IPS-20b (cell line): Measurements from ENCODE around the gene RIIAD1.
"Not testable (repeated sequence)": the region's sequence is repeated elsewhere in the genome, so short reads cannot be mapped to it uniquely, and the experiment has no call there.

Source experiments
- H3K27ac ChIP-seq: one replicate; pipeline ENCODE4 v1.5.1; 2013; ENCODE audit warnings: low read length
- H3K27me3 ChIP-seq: 2 replicates; pipeline ENCODE4 v1.6.1; 2013; ENCODE audit warnings: mild to moderate bottlenecking, low read length, inconsistent platforms; ENCODE audit not compliant: insufficient read depth
- H3K36me3 ChIP-seq: 2 replicates; pipeline ENCODE4 v1.6.1; 2013; ENCODE audit warnings: low read depth, mild to moderate bottlenecking, inconsistent platforms, low read length, moderate library complexity; ENCODE audit not compliant: insufficient read depth
- H3K4me1 ChIP-seq: 2 replicates; pipeline ENCODE4 v1.6.1; 2013; ENCODE audit warnings: mild to moderate bottlenecking, control low read depth, inconsistent platforms, low read length, moderate library complexity; ENCODE audit not compliant: insufficient read depth
- H3K4me3 ChIP-seq: 2 replicates; pipeline ENCODE4 v1.5.1; 2013; ENCODE audit warnings: mild to moderate bottlenecking, low read length, inconsistent platforms
- H3K9ac ChIP-seq: 2 replicates; pipeline ENCODE4 v1.6.1; 2013; ENCODE audit warnings: low read depth, mild to moderate bottlenecking, inconsistent platforms, low read length, moderate library complexity
- H3K9me3 ChIP-seq: 2 replicates; pipeline ENCODE4 v1.6.1; 2013; ENCODE audit warnings: mild to moderate bottlenecking, low read depth, low read length, inconsistent platforms; ENCODE audit not compliant: insufficient read depth

The RIIAD1 gene

DNA sequence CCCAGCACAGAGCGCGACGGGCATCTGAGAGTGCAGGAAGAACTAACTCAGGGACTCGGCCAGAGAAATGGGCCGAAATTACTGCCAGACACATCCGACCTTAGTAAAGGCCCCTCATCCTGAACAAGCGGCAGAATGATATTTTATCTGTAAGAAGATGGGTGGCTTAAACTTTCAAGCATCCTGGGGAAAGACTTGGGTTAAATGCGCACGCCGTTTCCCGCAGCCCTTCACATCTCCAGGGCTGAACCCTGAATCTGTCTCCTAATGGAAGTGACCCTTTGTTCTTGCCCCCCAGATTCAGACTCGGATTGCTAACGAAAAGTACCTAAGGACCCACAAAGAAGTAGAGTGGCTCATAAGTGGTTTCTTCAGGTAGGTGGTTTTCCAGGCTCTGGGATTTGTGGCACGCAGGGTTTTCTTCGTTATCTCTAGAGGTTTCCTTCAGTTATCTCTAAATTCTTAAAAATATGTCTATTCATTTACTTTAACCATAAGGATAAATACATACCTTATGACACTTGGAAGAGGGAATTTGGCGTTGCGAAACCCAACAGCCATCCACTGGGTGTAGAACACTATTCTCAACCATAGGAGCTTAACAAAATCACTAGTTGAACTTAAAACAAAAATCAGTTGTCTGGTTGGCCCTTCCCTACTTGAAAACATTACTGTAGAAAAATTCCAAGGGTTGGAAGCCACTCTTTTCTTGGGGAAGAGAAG lies 627 bp downstream of the RIIAD1 start:
- Histone ChIP-seq H3K4me3 (peak overlapping the region; percentile 76; the same call in 1 of the 2 replicates), H3K9me3 (no peaks in the 10 kb centered on the region), H3K27me3 (peaks cover 74% of the 10 kb centered on the region), H3K4me1 (peaks cover 11% of the 10 kb centered on the region; the same call in 1 of the 2 replicates), H3K36me3 (no peaks in the 10 kb centered on the region), H3K9ac (no peak overlapping the region), H3K27ac (no peak overlapping the region)

- peak overlapping the region; percentile 35; the same call in 1 of the 2 replicates for H3K9ac ChIP-seq
- peaks cover 70% of the 10 kb centered on the region for H3K27me3 ChIP-seq
- no peak overlapping the region for H3K27ac ChIP-seq
- no peaks in the 10 kb centered on the region for H3K9me3 ChIP-seq
- H3K4me1 ChIP-seq = peaks cover 19% of the 10 kb centered on the region; the same call in 1 of the 2 replicates
- H3K36me3 ChIP-seq = no peaks in the 10 kb centered on the region
- no peak overlapping the region for H3K4me3 ChIP-seq
These were observed 2.5 kb downstream of the RIIAD1 start for GRCh38 chr1:151723726-151724370.

- Histone ChIP-seq H3K4me1 (peaks cover 23% of the 10 kb centered on the region; the same call in 1 of the 2 replicates), H3K27ac (no peak overlapping the region), H3K9me3 (no peaks in the 10 kb centered on the region), H3K9ac (no peak overlapping the region; the same call in 1 of the 2 replicates), H3K27me3 (peaks cover 33% of the 10 kb centered on the region), H3K4me3 (peak overlapping the region; percentile 39; the same call in 1 of the 2 replicates), H3K36me3 (no peaks in the 10 kb centered on the region)
These were observed 7.1 kb downstream of the RIIAD1 start for GRCh38 chr1:151728151-151729054.

GRCh38 chr1:151729157-151729965 lies 8.0 kb downstream of the RIIAD1 start:
- H3K36me3 ChIP-seq = no peaks in the 10 kb centered on the region
- H3K27me3 ChIP-seq = peaks cover 23% of the 10 kb centered on the region
- no peak overlapping the region for H3K27ac ChIP-seq
- no peaks in the 10 kb centered on the region for H3K9me3 ChIP-seq
- H3K9ac ChIP-seq = no peak overlapping the region; the same call in 1 of the 2 replicates
- H3K4me3 ChIP-seq = no peak overlapping the region; the same call in 1 of the 2 replicates
- H3K4me1 ChIP-seq = peaks cover 16% of the 10 kb centered on the region; the same call in 1 of the 2 replicates

- peaks cover 21% of the 10 kb centered on the region for H3K27me3 ChIP-seq
These were observed 8.6 kb downstream of the RIIAD1 start for GRCh38 chr1:151729966-151730291.

GRCh38 chr1:151733126-151733525 lies 11.8 kb downstream of the RIIAD1 start:
- no peaks in the 10 kb centered on the region for H3K36me3 ChIP-seq
- H3K9ac ChIP-seq = no peak overlapping the region
- H3K4me1 ChIP-seq = peaks cover 12% of the 10 kb centered on the region; the same call in 1 of the 2 replicates
- H3K27me3 ChIP-seq = peaks cover 11% of the 10 kb centered on the region
- no peak overlapping the region for H3K4me3 ChIP-seq
- H3K9me3 ChIP-seq = peaks cover 11% of the 10 kb centered on the region
- H3K27ac ChIP-seq = no peak overlapping the region

More at GRCh38 chr1:151729966-151730291, 8.6 kb downstream of the RIIAD1 start:
- Histone ChIP-seq H3K27ac (no peak overlapping the region), H3K9me3 (no peaks in the 10 kb centered on the region), H3K36me3 (no peaks in the 10 kb centered on the region), H3K9ac (no peak overlapping the region), H3K4me1 (peaks cover 15% of the 10 kb centered on the region; the same call in 1 of the 2 replicates), H3K4me3 (no peak overlapping the region)

GRCh38 chr1:151733995-151734394 lies 12.7 kb downstream of the RIIAD1 start:
- H3K9ac ChIP-seq, H3K4me1 ChIP-seq, H3K36me3 ChIP-seq, H3K27ac ChIP-seq, H3K27me3 ChIP-seq, H3K4me3 ChIP-seq: not testable (repeated sequence)
- H3K9me3 ChIP-seq = peaks cover 16% of the 10 kb centered on the region

GRCh38 chr1:151737026-151737425 lies 15.7 kb downstream of the RIIAD1 start:
- Histone ChIP-seq H3K36me3 (no peaks in the 10 kb centered on the region), H3K9ac (no peak overlapping the region), H3K9me3 (peaks cover 16% of the 10 kb centered on the region), H3K27me3 (no peaks in the 10 kb centered on the region; the same call in 1 of the 2 replicates), H3K4me3 (no peak overlapping the region), H3K4me1 (no peaks in the 10 kb centered on the region; the same call in 1 of the 2 replicates), H3K27ac (no peak overlapping the region)

DNA sequence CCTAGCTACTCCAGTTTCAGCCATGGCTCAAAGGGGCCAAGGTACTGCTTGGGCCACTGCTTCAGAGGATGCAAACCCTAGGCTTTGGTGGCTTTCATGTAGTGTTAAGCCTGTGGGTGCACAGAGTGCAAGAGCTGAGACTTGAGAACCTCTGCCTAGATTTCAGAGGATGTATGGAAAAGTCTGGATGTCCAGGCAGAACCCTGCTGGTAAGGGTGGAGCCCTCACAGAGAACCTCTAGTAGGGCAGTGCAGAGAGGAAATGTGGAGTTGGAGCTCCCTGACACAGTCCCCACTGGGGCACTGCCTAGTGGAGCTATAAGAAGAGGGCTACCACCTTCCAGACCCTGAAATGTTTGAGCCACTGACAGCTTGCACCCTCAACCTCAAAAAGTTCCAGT lies 16.2 kb downstream of the RIIAD1 start:
- Histone ChIP-seq H3K36me3 (no peaks in the 10 kb centered on the region), H3K9ac (no peak overlapping the region), H3K9me3 (peaks cover 16% of the 10 kb centered on the region), H3K4me1 (no peaks in the 10 kb centered on the region; the same call in 1 of the 2 replicates), H3K4me3 (no peak overlapping the region), H3K27ac (no peak overlapping the region), H3K27me3 (no peaks in the 10 kb centered on the region; the same call in 1 of the 2 replicates)

GRCh38 chr1:151739590-151740355 lies 18.5 kb downstream of the RIIAD1 start:
- H3K27ac ChIP-seq = no peak overlapping the region
- peaks cover 16% of the 10 kb centered on the region for H3K9me3 ChIP-seq
- H3K4me3 ChIP-seq = no peak overlapping the region
- no peaks in the 10 kb centered on the region for H3K36me3 ChIP-seq
- H3K4me1 ChIP-seq = no peaks in the 10 kb centered on the region; the same call in 1 of the 2 replicates
- no peaks in the 10 kb centered on the region for H3K27me3 ChIP-seq
- H3K9ac ChIP-seq = no peak overlapping the region
